Measurements from ENCODE around the gene INPPL1.

DNA sequence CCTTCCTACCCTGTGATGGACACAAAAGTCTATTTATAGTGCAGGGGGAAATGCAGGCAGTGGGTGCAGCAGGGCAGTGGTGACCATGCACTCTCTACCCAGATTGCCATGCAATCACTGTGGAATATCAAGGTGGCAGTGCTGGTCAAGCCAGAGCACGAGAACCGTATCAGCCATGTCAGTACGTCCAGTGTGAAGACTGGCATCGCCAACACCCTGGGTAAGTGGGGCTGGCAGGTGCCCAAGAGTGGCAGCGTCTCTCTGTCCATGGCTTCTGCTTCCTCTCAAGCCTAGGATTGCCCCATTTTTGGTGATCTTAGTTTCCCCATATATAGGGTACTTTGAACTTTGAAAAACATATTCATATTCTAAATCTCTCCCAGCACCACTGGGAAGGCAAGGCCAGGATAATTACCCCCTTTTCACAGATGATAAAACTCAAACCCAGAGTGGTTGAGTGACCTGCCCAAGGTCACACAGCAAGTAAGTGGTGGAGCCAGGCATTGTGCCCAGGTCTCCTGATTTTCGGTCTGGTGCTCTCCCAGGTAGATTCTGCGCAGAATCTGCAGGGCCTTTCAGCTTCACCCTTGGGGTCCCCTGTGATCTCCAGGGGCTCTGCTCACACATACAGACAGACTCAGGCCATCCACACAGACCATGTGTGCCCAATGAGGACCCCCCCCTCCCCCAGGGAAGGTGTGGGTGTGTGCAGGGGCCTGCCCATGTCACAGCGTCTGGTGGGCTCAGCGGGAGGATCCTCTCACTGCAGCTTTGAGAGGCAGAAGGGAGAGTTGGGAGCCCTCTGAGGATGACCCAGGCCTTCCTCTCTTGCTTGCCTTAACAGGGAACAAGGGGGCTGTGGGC, 7.1 kb downstream of the INPPL1 start:
- TF ChIP-seq EZH2 (IDR thresholded peaks at IDR 0.05): no peak
- TF ChIP-seq POLR2AphosphoS5 (IDR thresholded peaks at IDR 0.05; ENCODE audit: borderline replicate concordance, low read depth, low read length): no peak

All from SK-N-MC (cell line).